ENCODE results near the gene FEV. TPM values are rescaled to one million over a fixed set of nuclear protein-coding genes. Genes with fewer than 3 reads are reported as not detected.

FEV gene
- total and polyA plus RNA-seq, 2 experiments from 2014 or later = 0.58 to 0.70 TPM

DNA sequence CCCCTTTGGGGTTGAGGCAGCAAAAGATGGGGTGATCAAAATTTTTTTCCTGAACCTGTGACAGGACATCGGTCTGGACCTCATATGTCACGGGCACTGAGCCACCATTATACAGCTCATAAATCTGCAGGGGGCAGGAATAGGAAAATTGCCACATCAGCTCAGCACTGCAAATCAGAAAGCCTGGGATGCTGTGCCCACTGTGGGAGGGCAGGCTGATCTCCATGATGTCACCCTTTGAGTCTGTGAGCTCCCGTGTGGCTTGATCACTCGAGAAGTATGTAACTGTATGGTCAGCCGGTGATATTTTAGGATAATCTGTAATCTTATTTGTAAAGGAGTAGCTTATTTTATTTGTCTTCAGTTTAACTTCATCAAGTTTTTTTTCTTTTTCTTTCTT is 25.9 kb upstream of the FEV start:
- Histone ChIP-seq H3K9me3 (ENCODE audit: low read depth) (no peaks in the 10 kb centered on the region), H3K36me3 (replicated peaks; ENCODE audit: insufficient read depth, low read depth) (no peaks in the 10 kb centered on the region), H3K4me3 (no peak overlapping the region), H3K27ac (no peak overlapping the region), H2AFZ (no peak overlapping the region), H3K79me2 (no peaks in the 10 kb centered on the region), H3K4me1 (ENCODE audit: insufficient read depth) (peaks cover 4% of the 10 kb centered on the region), H3K4me2 (no peak overlapping the region), H4K20me1 (ENCODE audit: insufficient read depth, poor library complexity, severe bottlenecking) (no peaks in the 10 kb centered on the region), H3K9me2 (replicated peaks; ENCODE audit: insufficient read depth) (no peaks in the 10 kb centered on the region), H3K27me3 (peaks cover 4% of the 10 kb centered on the region)
- TF ChIP-seq, protein P1, sequence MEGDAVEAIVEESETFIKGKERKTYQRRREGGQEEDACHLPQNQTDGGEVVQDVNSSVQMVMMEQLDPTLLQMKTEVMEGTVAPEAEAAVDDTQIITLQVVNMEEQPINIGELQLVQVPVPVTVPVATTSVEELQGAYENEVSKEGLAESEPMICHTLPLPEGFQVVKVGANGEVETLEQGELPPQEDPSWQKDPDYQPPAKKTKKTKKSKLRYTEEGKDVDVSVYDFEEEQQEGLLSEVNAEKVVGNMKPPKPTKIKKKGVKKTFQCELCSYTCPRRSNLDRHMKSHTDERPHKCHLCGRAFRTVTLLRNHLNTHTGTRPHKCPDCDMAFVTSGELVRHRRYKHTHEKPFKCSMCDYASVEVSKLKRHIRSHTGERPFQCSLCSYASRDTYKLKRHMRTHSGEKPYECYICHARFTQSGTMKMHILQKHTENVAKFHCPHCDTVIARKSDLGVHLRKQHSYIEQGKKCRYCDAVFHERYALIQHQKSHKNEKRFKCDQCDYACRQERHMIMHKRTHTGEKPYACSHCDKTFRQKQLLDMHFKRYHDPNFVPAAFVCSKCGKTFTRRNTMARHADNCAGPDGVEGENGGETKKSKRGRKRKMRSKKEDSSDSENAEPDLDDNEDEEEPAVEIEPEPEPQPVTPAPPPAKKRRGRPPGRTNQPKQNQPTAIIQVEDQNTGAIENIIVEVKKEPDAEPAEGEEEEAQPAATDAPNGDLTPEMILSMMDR (IDR thresholded peaks at IDR 0.05; ENCODE audit: poor library complexity) = no peak
- TF ChIP-seq EZH2 (IDR thresholded peaks at IDR 0.05; ENCODE audit: borderline replicate concordance) (no peak), EZH2phosphoT487 (IDR thresholded peaks at IDR 0.05; ENCODE audit: low read depth, severe bottlenecking, unreplicated experiment) (no peak)
- WGBS (ENCODE audit: low lambda C conversion rate, missing lambda C conversion rate) = 89% methylated on average over 5 of the region's 5 CpGs
- DNase-seq (ENCODE audit: low spot score) = no peak

DNA sequence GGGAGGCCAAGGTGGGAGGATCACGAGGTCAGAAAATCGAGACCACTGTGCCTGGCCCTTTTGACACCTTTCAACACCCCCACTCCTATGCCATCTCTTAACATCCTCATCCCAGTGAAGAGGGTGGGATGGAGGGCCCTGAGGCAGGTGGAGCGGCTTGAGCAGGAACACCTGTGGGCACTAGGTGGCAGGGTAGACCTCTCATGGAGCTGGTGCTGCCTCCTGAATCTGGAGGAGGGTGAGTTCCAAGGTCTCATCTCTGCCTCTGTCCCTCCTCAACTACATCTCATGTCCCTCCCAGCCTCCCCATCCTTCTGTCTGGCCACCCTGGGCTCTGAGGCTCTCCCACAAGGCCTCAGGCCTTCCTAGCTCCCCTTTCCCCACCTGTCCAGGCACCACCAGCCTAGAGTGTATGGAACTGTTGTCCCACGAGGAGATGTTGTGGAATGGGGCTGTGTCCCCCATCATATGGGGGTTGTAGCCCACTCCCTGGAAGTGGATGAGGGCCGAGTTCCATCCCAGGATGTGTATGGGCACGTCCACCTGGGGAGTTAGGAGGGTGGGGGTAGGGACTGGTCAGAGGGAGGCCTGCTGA is 25.3 kb upstream of the FEV start:
- no peak overlapping the region for H3K27ac ChIP-seq
- H3K9me3 ChIP-seq (ENCODE audit: low read depth) = no peaks in the 10 kb centered on the region
- peaks cover 4% of the 10 kb centered on the region for H3K4me1 ChIP-seq (ENCODE audit: insufficient read depth)
- DNase-seq (ENCODE audit: low spot score) = peak; percentile 63
- no peaks in the 10 kb centered on the region for H4K20me1 ChIP-seq (ENCODE audit: insufficient read depth, poor library complexity, severe bottlenecking)
- WGBS (ENCODE audit: low lambda C conversion rate, missing lambda C conversion rate) = 41% methylated on average over 6 of the region's 6 CpGs
- no peaks in the 10 kb centered on the region for H3K36me3 ChIP-seq (replicated peaks; ENCODE audit: insufficient read depth, low read depth)
- H3K4me3 ChIP-seq = no peak overlapping the region
- H3K4me2 ChIP-seq = no peak overlapping the region
- TF ChIP-seq EZH2 (IDR thresholded peaks at IDR 0.05; ENCODE audit: borderline replicate concordance) = no peak
- TF ChIP-seq, protein P1 (IDR thresholded peaks at IDR 0.05; ENCODE audit: poor library complexity) = peak; percentile 41
- no peak for TF ChIP-seq EZH2phosphoT487 (IDR thresholded peaks at IDR 0.05; ENCODE audit: low read depth, severe bottlenecking, unreplicated experiment)
- no peak overlapping the region for H2AFZ ChIP-seq
- peaks cover 10% of the 10 kb centered on the region for H3K27me3 ChIP-seq
- no peaks in the 10 kb centered on the region for H3K79me2 ChIP-seq
- no peaks in the 10 kb centered on the region for H3K9me2 ChIP-seq (replicated peaks; ENCODE audit: insufficient read depth)

DNA sequence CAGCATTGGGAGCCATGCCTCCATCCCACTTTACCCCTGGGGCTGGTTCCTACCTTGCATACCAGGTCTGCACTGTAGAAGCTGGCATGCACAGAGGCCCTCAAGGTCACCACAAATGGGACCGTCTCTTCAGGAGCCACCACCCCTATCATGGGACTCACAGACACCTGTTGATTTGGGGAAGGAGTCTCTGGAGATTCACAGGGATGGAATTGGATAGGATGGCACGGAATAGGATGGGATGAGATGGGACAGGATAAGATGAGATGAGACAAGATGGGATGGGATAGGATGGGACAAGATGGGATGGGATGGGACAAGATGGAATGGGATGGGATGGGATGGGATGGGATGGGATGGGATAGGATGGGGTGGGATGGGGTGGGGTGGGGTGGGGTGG is 24.3 kb upstream of the FEV start:
- no peak for DNase-seq (ENCODE audit: low spot score)
- Histone ChIP-seq H3K9me3 (ENCODE audit: low read depth) (no peaks in the 10 kb centered on the region), H3K27me3 (peaks cover 18% of the 10 kb centered on the region), H3K9me2 (replicated peaks; ENCODE audit: insufficient read depth) (no peaks in the 10 kb centered on the region), H2AFZ (no peak overlapping the region), H3K4me2 (no peak overlapping the region), H3K4me3 (no peak overlapping the region), H3K4me1 (ENCODE audit: insufficient read depth) (peaks cover 4% of the 10 kb centered on the region), H4K20me1 (ENCODE audit: insufficient read depth, poor library complexity, severe bottlenecking) (no peaks in the 10 kb centered on the region), H3K36me3 (replicated peaks; ENCODE audit: insufficient read depth, low read depth) (no peaks in the 10 kb centered on the region), H3K27ac (no peak overlapping the region), H3K79me2 (no peaks in the 10 kb centered on the region)
- WGBS (ENCODE audit: low lambda C conversion rate, missing lambda C conversion rate) = 68% methylated on average over 2 of the region's 2 CpGs
- TF ChIP-seq, protein P1 (IDR thresholded peaks at IDR 0.05; ENCODE audit: poor library complexity) = no peak
- TF ChIP-seq EZH2 (IDR thresholded peaks at IDR 0.05; ENCODE audit: borderline replicate concordance) = no peak
- TF ChIP-seq EZH2phosphoT487 (IDR thresholded peaks at IDR 0.05; ENCODE audit: low read depth, severe bottlenecking, unreplicated experiment) = no peak

Measured in hepatocyte (in vitro differentiated cells).